ENCODE data around the gene CDH12.

Gene CDH12

GRCh38 chr5:21895766-21896350 lies 957.3 kb downstream of the CDH12 start:
- H3K27ac ChIP-seq: no peak overlapping the region
- no peak overlapping the region for H3K4me3 ChIP-seq (IDR thresholded peaks at IDR 0.05; ENCODE audit: insufficient read depth, low read depth, low read length)
- no peak overlapping the region for H2AFZ ChIP-seq (ENCODE audit: low read depth)
- H3K4me2 ChIP-seq: no peak overlapping the region
- H3K4me1 ChIP-seq (ENCODE audit: low read depth, poor library complexity, severe bottlenecking): no peaks in the 10 kb centered on the region
- H3K36me3 ChIP-seq (ENCODE audit: insufficient read depth): no peaks in the 10 kb centered on the region
- no peaks in the 10 kb centered on the region for H4K20me1 ChIP-seq (ENCODE audit: insufficient read depth)
- no peaks in the 10 kb centered on the region for H3K79me2 ChIP-seq (ENCODE audit: insufficient read depth, low read depth)
- H3K9ac ChIP-seq: no peak overlapping the region
- no peak for TF ChIP-seq CTCF (conservative IDR thresholded peaks at IDR 0.05; ENCODE audit: low read depth, low read length)
- H3K27me3 ChIP-seq (ENCODE audit: insufficient read depth, low read depth): no peaks in the 10 kb centered on the region

DNA sequence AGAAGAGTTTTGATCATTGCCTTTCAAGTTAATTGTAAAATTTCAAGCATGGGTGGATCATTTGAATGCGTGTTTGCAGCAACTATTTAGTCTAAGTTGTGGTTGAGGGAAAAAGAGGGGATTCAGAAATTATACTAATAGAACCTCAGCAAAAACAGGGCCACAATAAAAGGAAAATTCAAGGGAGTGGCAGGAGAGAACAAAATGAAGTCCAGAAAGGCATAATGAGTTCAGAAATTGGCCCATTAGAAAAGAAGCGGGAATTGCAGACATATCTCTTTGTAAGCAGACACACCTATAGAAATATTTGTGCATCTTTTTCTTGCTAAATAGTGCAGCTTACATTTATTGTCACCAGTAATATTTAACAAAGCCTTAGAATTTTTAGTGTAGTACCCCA lies 960.0 kb downstream of the CDH12 start:
- H2AFZ ChIP-seq (ENCODE audit: low read depth): no peak overlapping the region
- H3K27me3 ChIP-seq (ENCODE audit: insufficient read depth, low read depth): no peaks in the 10 kb centered on the region
- H3K4me2 ChIP-seq: no peak overlapping the region
- no peak overlapping the region for H3K27ac ChIP-seq
- no peak overlapping the region for H3K9ac ChIP-seq
- TF ChIP-seq CTCF (conservative IDR thresholded peaks at IDR 0.05; ENCODE audit: low read depth, low read length): no peak
- no peaks in the 10 kb centered on the region for H3K4me1 ChIP-seq (ENCODE audit: low read depth, poor library complexity, severe bottlenecking)
- H3K4me3 ChIP-seq (IDR thresholded peaks at IDR 0.05; ENCODE audit: insufficient read depth, low read depth, low read length): no peak overlapping the region
- no peaks in the 10 kb centered on the region for H4K20me1 ChIP-seq (ENCODE audit: insufficient read depth)
- H3K36me3 ChIP-seq (ENCODE audit: insufficient read depth): no peaks in the 10 kb centered on the region
- H3K79me2 ChIP-seq (ENCODE audit: insufficient read depth, low read depth): no peaks in the 10 kb centered on the region

DNA sequence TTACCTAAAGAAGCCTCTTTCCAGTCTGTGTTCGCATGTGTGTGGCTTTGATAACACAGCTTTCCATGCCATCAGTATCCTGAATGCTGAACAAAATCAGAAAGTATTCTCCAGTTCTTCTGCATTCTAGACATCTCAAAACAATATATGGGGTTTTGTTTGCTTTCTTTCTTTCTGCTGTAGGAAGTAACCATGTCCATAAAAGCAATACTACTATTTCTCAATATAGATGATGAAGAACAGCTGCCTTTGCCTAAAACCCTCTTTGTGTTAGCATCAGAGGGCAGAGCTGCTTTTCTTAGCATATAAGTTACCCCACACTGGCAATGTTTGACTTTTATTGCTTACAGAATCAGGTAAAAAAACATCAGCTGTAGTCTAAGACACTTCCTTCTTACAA lies 963.6 kb downstream of the CDH12 start:
- no peaks in the 10 kb centered on the region for H3K36me3 ChIP-seq (ENCODE audit: insufficient read depth)
- no peaks in the 10 kb centered on the region for H4K20me1 ChIP-seq (ENCODE audit: insufficient read depth)
- H3K4me1 ChIP-seq (ENCODE audit: low read depth, poor library complexity, severe bottlenecking): no peaks in the 10 kb centered on the region
- no peaks in the 10 kb centered on the region for H3K27me3 ChIP-seq (ENCODE audit: insufficient read depth, low read depth)
- H3K9ac ChIP-seq: no peak overlapping the region
- TF ChIP-seq CTCF (conservative IDR thresholded peaks at IDR 0.05; ENCODE audit: low read depth, low read length): no peak
- H3K79me2 ChIP-seq (ENCODE audit: insufficient read depth, low read depth): no peaks in the 10 kb centered on the region
- no peak overlapping the region for H3K4me3 ChIP-seq (IDR thresholded peaks at IDR 0.05; ENCODE audit: insufficient read depth, low read depth, low read length)
- no peak overlapping the region for H3K27ac ChIP-seq
- no peak overlapping the region for H3K4me2 ChIP-seq
- no peak overlapping the region for H2AFZ ChIP-seq (ENCODE audit: low read depth)

DNA sequence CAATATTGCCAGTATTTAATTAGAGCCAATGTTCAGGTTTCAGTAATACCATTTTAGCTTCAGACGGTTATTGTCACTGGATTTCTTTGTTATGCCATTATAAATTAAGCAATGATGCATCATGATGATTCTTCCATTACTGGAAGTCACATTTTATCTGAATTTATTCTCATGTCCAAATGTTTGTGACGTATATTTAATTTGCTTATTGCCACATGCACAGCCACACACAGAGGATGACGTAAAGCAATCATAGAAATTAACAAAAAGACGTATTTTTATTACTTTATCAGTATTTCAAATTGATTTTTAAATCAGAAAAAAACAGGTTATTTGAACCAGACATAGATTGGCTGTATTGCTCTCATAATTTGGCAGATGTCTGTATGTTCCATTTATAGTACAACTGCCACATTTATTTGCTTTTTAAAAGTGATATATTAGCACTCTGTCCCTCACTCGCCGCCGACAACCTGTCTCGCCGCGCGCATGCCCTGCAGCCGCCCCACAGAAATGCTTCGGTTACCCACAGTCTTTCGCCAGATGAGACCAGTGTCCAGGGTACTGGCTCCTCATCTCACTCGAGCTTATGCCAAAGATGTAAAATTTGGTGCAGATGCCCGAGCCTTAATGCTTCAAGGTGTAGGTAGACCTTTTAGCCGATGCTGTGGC lies 970.9 kb downstream of the CDH12 start:
- H3K27me3 ChIP-seq (ENCODE audit: insufficient read depth, low read depth): no peaks in the 10 kb centered on the region
- H3K9ac ChIP-seq: no peak overlapping the region
- H3K27ac ChIP-seq: no peak overlapping the region
- no peak overlapping the region for H3K4me3 ChIP-seq (IDR thresholded peaks at IDR 0.05; ENCODE audit: insufficient read depth, low read depth, low read length)
- no peak for TF ChIP-seq CTCF (conservative IDR thresholded peaks at IDR 0.05; ENCODE audit: low read depth, low read length)
- H4K20me1 ChIP-seq (ENCODE audit: insufficient read depth): no peaks in the 10 kb centered on the region
- no peaks in the 10 kb centered on the region for H3K4me1 ChIP-seq (ENCODE audit: low read depth, poor library complexity, severe bottlenecking)
- no peak overlapping the region for H2AFZ ChIP-seq (ENCODE audit: low read depth)
- no peaks in the 10 kb centered on the region for H3K36me3 ChIP-seq (ENCODE audit: insufficient read depth)
- H3K4me2 ChIP-seq: no peak overlapping the region
- no peaks in the 10 kb centered on the region for H3K79me2 ChIP-seq (ENCODE audit: insufficient read depth, low read depth)

All from KMS-11 (cell line).